Smooth muscle cell (in vitro differentiated cells): ENCODE results near the gene OXT. TPM values are rescaled to one million over a fixed set of nuclear protein-coding genes. Genes with fewer than 3 reads are reported as not detected.
"Not testable (repeated sequence)": the region's sequence is repeated elsewhere in the genome, so short reads cannot be mapped to it uniquely, and the experiment has no call there.

Experiments
- DNase-seq: peaks from one replicate; lab custom pipeline; 2025; ENCODE audit not compliant: unreplicated experiment; lab: John Stamatoyannopoulos, UW
- H2AFZ ChIP-seq: fragments of 200-600 bp; sonication (generic); 2 replicates; pipeline ENCODE4 v1.6.0; 2016; ENCODE audit warnings: antibody characterized with exemption, low read depth, mild to moderate bottlenecking
- H3F3A ChIP-seq: fragments of 200-600 bp; sonication (generic); 2 replicates; pipeline ENCODE4 v1.6.0; 2017; ENCODE audit warnings: antibody characterized with exemption, low read depth
- H3K27ac ChIP-seq: fragments of 200-600 bp; sonication (generic); 2 replicates; pipeline ENCODE4 v1.5.1; 2016; ENCODE audit warnings: low read depth, mild to moderate bottlenecking
- H3K27me3 ChIP-seq: fragments of 200-600 bp; sonication (generic); 2 replicates; pipeline ENCODE4 v1.6.1; 2016; ENCODE audit warnings: low read depth, mild to moderate bottlenecking
- H3K36me3 ChIP-seq: fragments of 200-600 bp; sonication (generic); 2 replicates; pipeline ENCODE4 v1.5.1; 2016; ENCODE audit warnings: low read depth
- H3K4me1 ChIP-seq: fragments of 200-600 bp; sonication (generic); 2 replicates; pipeline ENCODE4 v1.5.1; 2016; ENCODE audit warnings: low read depth
- H3K4me2 ChIP-seq: fragments of 200-600 bp; sonication (generic); 2 replicates; pipeline ENCODE4 v1.6.0; 2016; ENCODE audit warnings: mild to moderate bottlenecking
- H3K4me3 ChIP-seq: fragments of 200-600 bp; sonication (generic); 2 replicates; pipeline ENCODE4 v1.5.1; 2016; ENCODE audit warnings: mild to moderate bottlenecking
- H3K79me2 ChIP-seq: fragments of 200-600 bp; sonication (generic); 2 replicates; pipeline ENCODE4 v1.6.0; 2016; ENCODE audit warnings: low read depth, mild to moderate bottlenecking
- H3K9ac ChIP-seq: fragments of 200-600 bp; sonication (generic); 2 replicates; pipeline ENCODE4 v1.6.0; 2016; ENCODE audit warnings: low read depth
- H3K9me3 ChIP-seq: fragments of 200-600 bp; sonication (generic); replicated peaks from 2 replicates; pipeline ENCODE4 v1.5.1; 2016; ENCODE audit warnings: low read depth
- H4K20me1 ChIP-seq: fragments of 200-600 bp; sonication (generic); 2 replicates; pipeline ENCODE4 v1.6.0; 2016; ENCODE audit warnings: low read depth
- CTCF ChIP-seq: fragments of 200-600 bp; sonication (generic); IDR thresholded peaks from 2 replicates; pipeline ENCODE4 v1.5.1; 2017; ENCODE audit warnings: borderline replicate concordance, mild to moderate bottlenecking, antibody characterized with exemption; ENCODE audit not compliant: insufficient read depth, poor library complexity, severe bottlenecking
- WGBS: methylation state at CpG from one replicate; pipeline ENCODE4 v1.1.7; 2016; ENCODE audit warnings: low lambda C conversion rate; 5-methylcytosine and 5-hydroxymethylcytosine counted together
- polyA plus RNA-seq: library from polyadenylated mRNA; unstranded; fragments of >200 nt; fragmentation: Nextera tagmentation; extraction: Ambion mirVana; gene quantifications from 2 replicates; pipeline ENCODE4 v1.2.1, GENCODE V29; 2016
- total RNA-seq: library from RNA; depleted of rRNA; stranded (reverse); fragments of >200 nt; gene quantifications from 2 replicates; pipeline ENCODE4 v1.2.3, GENCODE V29; 2014

OXT gene
- total RNA-seq (not detected in 2 replicates), polyA plus RNA-seq (2.8 and 3.5 TPM in 2 replicates)

DNA sequence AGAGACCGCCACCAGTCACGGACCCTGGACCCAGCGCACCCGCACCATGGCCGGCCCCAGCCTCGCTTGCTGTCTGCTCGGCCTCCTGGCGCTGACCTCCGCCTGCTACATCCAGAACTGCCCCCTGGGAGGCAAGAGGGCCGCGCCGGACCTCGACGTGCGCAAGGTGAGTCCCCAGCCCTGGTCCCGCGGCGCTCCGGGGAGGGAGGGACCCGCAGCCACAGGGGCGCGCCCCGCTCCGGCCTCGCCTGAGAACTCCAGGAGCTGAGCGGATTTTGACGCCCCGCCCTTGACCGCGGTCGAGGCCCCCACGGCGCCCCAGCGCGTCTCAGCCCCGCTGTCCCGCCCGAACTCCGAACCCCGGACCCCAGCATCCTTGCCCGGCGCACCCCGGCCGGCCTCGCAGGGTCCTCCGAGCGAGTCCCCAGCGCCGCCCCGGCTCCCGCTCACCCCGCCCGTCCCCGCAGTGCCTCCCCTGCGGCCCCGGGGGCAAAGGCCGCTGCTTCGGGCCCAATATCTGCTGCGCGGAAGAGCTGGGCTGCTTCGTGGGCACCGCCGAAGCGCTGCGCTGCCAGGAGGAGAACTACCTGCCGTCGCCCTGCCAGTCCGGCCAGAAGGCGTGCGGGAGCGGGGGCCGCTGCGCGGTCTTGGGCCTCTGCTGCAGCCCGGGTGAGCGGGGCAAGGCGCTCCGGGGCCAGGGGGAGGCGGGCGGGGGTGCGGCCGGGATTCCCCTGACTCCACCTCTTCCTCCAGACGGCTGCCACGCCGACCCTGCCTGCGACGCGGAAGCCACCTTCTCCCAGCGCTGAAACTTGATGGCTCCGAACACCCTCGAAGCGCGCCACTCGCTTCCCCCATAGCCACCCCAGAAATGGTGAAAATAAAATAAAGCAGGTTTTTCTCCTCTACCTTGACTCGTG, at the start of gene OXT:
OXT (plus strand) TSS at position 11 of the 920 bp plus-strand sequence; CDS start at position 47, 36 bp downstream.
- Histone ChIP-seq H4K20me1 (no peaks in the 10 kb centered on the region), H3K4me3 (peak within 1 kb of the TSS; percentile 59), H3K9ac (peak within 1 kb of the TSS; percentile 35), H3K36me3 (no peaks in the 10 kb centered on the region), H3K9me3 (no peaks in the 10 kb centered on the region), H3K4me1 (no peaks in the 10 kb centered on the region), H3K27ac (no peak within 1 kb of the TSS), H3F3A (no peaks in the 10 kb centered on the region), H3K79me2 (no peaks in the 10 kb centered on the region), H3K27me3 (peaks cover 16% of the 10 kb centered on the region), H3K4me2 (peak within 1 kb of the TSS; percentile 95), H2AFZ (peak within 1 kb of the TSS; percentile 95)
- WGBS = 44% methylated on average over 33 of the region's 95 CpGs
- DNase-seq = no peak
- no peak for TF ChIP-seq CTCF

DNA sequence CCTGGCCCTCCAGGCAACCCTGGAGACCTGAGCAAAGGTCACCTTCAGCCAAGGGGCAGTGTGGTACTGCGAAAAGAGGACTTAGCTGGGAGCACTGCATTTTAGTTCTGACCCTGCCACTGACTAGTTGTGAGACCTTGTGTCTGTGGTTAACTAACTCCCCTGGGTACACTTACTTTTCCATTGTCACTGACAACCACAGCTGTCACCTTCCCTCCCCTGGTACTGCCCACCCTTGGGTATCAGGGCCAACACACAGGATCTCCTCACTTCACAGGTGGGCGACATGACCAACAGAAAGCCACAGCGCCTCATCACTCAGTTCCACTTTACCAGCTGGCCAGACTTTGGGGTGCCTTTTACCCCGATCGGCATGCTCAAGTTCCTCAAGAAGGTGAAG, 49.6 kb upstream of the OXT start:
- Histone ChIP-seq H3K9me3 (no peaks in the 10 kb centered on the region), H3F3A (no peaks in the 10 kb centered on the region), H3K9ac (no peak overlapping the region), H2AFZ (no peak overlapping the region), H3K27me3 (no peaks in the 10 kb centered on the region), H3K4me3 (no peak overlapping the region), H3K27ac (no peak overlapping the region), H3K36me3 (peaks cover 6% of the 10 kb centered on the region), H3K79me2 (no peaks in the 10 kb centered on the region), H3K4me1 (no peaks in the 10 kb centered on the region), H3K4me2 (no peak overlapping the region), H4K20me1 (no peaks in the 10 kb centered on the region)
- TF ChIP-seq CTCF = no peak
- no peak for DNase-seq
- over 99% methylated on average over 5 of the region's 5 CpGs for WGBS

DNA sequence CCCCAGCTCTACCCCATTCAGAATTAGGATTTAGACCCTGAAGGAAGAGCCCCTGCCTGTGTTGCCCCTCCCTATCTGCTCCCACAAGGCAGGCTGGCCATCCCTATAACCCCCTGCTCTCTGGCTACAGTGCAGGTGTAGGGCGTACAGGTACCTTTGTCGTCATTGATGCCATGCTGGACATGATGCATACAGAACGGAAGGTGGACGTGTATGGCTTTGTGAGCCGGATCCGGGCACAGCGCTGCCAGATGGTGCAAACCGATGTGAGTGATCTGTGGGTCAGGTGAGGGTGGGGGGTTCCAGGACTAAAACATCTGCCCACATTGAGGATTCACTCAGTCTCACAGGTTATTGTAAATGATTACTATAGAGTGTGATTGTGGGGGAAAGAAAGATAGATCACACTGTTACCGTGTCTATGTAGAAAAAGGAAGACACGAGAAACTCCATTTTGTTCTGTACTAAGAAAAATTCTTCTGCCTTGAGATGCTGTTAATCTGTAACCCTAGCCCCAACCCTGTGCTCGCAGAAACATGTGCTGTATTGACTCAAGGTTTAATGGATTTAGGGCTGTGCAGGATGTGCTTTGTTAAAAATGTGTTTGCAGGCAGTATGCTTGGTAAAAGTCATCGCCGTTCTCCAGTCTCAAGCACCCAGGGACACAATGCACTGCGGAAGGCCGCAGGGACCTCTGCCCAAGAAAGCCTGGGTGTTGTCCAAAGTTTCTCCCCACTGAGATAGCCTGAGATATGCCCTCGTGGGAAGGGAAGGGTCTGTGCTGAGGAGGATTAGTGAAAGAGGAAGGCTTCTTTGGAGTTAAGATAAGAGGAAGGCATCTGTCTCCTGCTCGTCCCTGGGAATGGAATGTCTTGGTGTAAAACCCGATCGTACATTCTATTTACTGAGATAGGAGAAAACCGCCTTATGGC, 48.6 kb upstream of the OXT start:
- H2AFZ ChIP-seq, H3K4me3 ChIP-seq, H4K20me1 ChIP-seq, H3K4me1 ChIP-seq, H3K4me2 ChIP-seq, H3K36me3 ChIP-seq, H3K27ac ChIP-seq, H3K27me3 ChIP-seq, H3K9ac ChIP-seq, H3F3A ChIP-seq, H3K79me2 ChIP-seq, H3K9me3 ChIP-seq, DNase-seq: not testable (repeated sequence)
- WGBS = 54% methylated on average over 20 of the region's 20 CpGs

- Histone ChIP-seq H3K4me1 (no peaks in the 10 kb centered on the region), H3K9me3 (no peaks in the 10 kb centered on the region), H3K9ac (no peak overlapping the region), H3K79me2 (no peaks in the 10 kb centered on the region), H3K4me2 (no peak overlapping the region), H3K27me3 (no peaks in the 10 kb centered on the region), H3K36me3 (no peaks in the 10 kb centered on the region), H3F3A (no peaks in the 10 kb centered on the region), H2AFZ (no peak overlapping the region), H3K27ac (no peak overlapping the region), H3K4me3 (no peak overlapping the region), H4K20me1 (no peaks in the 10 kb centered on the region)
- WGBS = 96% methylated on average over 2 of the region's 2 CpGs
- DNase-seq = no peak
- TF ChIP-seq CTCF = no peak
These were observed 43.4 kb upstream of the OXT start for GRCh38 chr20:3027987-3028386.
